Endothelial cell of umbilical vein (primary cell): ENCODE measurements around the gene CROCC.

Source experiments
- EZH2 ChIP-seq: IDR thresholded peaks from 2 replicates; pipeline ENCODE4 v1.6.1; 2012; ENCODE audit warnings: borderline replicate concordance, low read depth, mild to moderate bottlenecking, moderate library complexity, low read length, inconsistent platforms; ENCODE audit not compliant: severe bottlenecking
- POLR2A ChIP-seq: IDR thresholded peaks from 2 replicates; pipeline ENCODE4 v1.6.1; 2012; ENCODE audit warnings: low read depth, mild to moderate bottlenecking, control low read depth, low read length
- TF ChIP-seq, protein P1 (sequence below), 2 donors: IDR thresholded peaks; 1 replicate in 1 of 2; 2 replicates in 1 of 2; pipeline ENCODE4 v1.5.1; 2011; ENCODE audit warnings: low read length in 2 of 2, mild to moderate bottlenecking in 2 of 2, moderate library complexity in 2 of 2, control low read depth in 1 of 2, inconsistent platforms in 1 of 2, low read depth in 1 of 2; ENCODE audit not compliant: insufficient read depth in 1 of 2; ENCODE audit errors: extremely low read depth in 1 of 2

DNA sequence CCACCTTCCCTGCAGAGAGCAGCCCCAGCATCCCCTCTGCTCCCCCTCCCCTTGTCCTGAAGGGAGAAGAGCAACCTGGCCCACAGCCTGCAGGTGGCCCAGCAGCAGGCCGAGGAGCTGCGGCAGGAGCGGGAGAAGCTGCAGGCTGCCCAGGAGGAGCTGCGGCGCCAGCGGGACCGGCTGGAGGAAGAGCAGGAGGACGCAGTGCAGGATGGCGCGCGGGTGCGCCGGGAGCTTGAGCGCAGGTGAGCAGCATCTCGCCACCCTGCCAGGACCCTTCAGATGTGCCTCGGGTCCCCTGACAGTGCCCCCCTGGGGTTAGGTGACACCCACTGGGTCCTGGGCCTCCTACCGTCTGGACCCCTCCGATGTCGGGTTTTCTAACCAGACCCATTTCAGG is 22.3 kb downstream of the CROCC start:
- TF ChIP-seq, protein P1, sequence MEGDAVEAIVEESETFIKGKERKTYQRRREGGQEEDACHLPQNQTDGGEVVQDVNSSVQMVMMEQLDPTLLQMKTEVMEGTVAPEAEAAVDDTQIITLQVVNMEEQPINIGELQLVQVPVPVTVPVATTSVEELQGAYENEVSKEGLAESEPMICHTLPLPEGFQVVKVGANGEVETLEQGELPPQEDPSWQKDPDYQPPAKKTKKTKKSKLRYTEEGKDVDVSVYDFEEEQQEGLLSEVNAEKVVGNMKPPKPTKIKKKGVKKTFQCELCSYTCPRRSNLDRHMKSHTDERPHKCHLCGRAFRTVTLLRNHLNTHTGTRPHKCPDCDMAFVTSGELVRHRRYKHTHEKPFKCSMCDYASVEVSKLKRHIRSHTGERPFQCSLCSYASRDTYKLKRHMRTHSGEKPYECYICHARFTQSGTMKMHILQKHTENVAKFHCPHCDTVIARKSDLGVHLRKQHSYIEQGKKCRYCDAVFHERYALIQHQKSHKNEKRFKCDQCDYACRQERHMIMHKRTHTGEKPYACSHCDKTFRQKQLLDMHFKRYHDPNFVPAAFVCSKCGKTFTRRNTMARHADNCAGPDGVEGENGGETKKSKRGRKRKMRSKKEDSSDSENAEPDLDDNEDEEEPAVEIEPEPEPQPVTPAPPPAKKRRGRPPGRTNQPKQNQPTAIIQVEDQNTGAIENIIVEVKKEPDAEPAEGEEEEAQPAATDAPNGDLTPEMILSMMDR (IDR thresholded peaks at IDR 0.05; ENCODE audit: extremely low read depth in 1 of 2, insufficient read depth in 1 of 2, low read depth in 1 of 2, low read length in 2 of 2) = no peak
- TF ChIP-seq POLR2A (no peak), EZH2 (no peak)
